Activated T-cell treated with anti-CD3 and anti-CD28 coated beads, Interleukin-2, amount 50 U/mL, for 24 hours (primary cell): ENCODE data around the gene GRK7.
"Not testable (repeated sequence)": the region's sequence is repeated elsewhere in the genome, so short reads cannot be mapped to it uniquely, and the experiment has no call there.

Experiments used
- DNase-seq: peaks from one replicate; pipeline ENCODE4 v3.0.0-alpha.2; 2020
- H3K27ac Mint-ChIP-seq: 2 replicates; pipeline ENCODE4 v1.8.0; 2020; ENCODE audit warnings: mild to moderate bottlenecking, mixed read lengths
- H3K27me3 Mint-ChIP-seq: 2 replicates; pipeline ENCODE4 v1.8.0; 2020; ENCODE audit warnings: mixed read lengths
- H3K36me3 Mint-ChIP-seq: 2 replicates; pipeline ENCODE4 v1.8.0; 2020; ENCODE audit warnings: low read depth, mixed read lengths
- H3K4me1 Mint-ChIP-seq: 2 replicates; pipeline ENCODE4 v1.8.0; 2020; ENCODE audit warnings: low read depth, mixed read lengths
- H3K4me3 Mint-ChIP-seq: 2 replicates; pipeline ENCODE4 v1.8.0; 2020; ENCODE audit warnings: mild to moderate bottlenecking, moderate library complexity, mixed read lengths
- H3K9me3 Mint-ChIP-seq: 2 replicates; pipeline ENCODE4 v1.8.0; 2020; ENCODE audit warnings: mixed read lengths

The GRK7 gene

DNA sequence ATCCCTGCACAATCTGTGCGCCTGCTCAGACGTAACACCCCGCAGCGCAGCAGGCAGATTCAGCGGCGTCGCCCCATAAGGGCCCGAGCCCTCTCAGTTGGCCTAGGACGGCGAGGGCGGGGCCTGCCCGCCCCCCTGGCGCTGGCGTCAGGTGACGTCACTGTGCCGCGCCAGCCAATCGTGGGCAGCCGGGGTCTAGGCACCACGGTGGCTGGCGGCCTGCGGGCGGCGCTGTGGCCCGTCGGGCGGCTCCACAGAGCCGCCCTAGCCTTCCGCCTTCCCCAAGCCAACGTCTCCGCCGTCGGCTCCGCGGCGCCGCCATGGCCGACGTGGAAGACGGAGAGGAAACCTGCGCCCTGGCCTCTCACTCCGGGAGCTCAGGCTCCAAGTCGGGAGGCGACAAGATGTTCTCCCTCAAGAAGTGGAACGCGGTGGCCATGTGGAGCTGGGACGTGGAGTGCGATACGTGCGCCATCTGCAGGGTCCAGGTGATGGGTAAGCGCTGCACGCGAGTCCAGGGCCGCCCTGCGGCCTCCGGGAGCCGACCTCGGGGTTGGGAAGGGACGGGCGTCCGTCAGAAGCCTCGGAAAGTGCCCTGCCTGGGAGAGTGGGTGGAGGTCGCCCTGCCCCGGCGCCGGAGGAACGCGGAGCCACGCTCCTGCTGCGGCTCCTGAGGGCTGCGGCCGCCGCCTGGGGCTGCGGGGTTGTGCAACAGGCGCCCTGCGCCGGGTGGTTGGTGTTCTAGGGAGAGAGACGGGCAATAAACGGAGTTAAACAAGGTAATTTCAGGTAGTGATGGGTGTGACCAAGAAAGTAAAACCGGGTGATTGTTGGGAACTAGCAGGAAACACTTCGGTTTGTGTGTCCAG is 25.0 kb upstream of the GRK7 start, which contains the start of gene RNF7:
RNF7 (plus strand) TSS at position 277 of the 869 bp plus-strand sequence; CDS start at position 321, 44 bp downstream.
- H3K27me3 Mint-ChIP-seq = no peaks in the 10 kb centered on the region
- peaks cover 45% of the 10 kb centered on the region for H3K36me3 Mint-ChIP-seq
- peak; percentile 99 for DNase-seq
- H3K27ac Mint-ChIP-seq = peak within 1 kb of the TSS; percentile 94
- peaks cover 37% of the 10 kb centered on the region for H3K4me1 Mint-ChIP-seq
- H3K4me3 Mint-ChIP-seq = peak within 1 kb of the TSS; percentile 87
- H3K9me3 Mint-ChIP-seq = no peaks in the 10 kb centered on the region

DNA sequence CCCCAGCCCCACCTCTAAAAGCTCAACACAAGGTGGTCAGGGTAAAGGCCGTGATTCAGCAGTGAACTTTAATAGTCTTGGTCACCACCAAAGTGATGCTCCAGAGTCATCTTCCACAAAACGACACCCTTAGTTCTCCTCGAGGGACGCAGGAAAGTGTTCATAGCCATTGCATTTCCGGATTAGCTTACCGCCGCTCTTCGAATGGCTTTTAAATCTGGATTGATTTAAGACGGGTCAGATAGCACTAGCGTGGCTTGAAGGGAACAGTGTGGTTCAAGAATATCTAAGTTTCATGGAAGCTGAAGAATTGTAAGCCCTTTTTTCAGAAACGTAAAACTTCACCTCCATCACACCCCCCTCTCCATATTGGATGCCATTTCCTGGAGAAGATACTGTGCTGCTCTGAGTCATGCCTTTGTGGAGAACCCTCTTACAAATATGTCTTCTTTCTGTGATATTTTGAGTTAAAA is 24.3 kb upstream of the GRK7 start:
- peaks cover 48% of the 10 kb centered on the region for H3K36me3 Mint-ChIP-seq
- peaks cover 40% of the 10 kb centered on the region for H3K4me1 Mint-ChIP-seq
- H3K9me3 Mint-ChIP-seq = no peaks in the 10 kb centered on the region
- DNase-seq = no peak
- peak overlapping the region; percentile 87 for H3K4me3 Mint-ChIP-seq
- H3K27ac Mint-ChIP-seq = peak overlapping the region; percentile 94
- H3K27me3 Mint-ChIP-seq = no peaks in the 10 kb centered on the region

DNA sequence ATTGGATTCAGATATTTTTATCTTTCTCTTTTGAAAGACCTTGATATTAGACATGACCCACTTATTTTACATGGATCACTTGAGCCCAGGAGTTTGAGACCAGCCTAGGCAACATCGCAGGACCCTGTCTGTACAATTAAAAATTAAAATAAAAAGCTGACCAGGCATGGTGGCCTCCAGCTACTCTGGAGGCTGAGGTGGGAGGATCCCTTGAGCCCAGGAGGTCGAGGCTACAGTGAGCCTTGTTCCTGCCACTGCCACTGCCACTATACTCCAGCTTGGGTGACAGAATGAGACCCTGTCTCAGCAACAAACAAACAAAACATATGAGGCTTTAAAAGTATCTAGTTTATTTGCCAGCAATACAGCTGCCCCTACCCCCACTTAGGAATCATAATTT is 23.5 kb upstream of the GRK7 start:
- DNase-seq = no peak
- Mint-ChIP-seq H3K36me3 (peaks cover 56% of the 10 kb centered on the region), H3K4me1 (peaks cover 47% of the 10 kb centered on the region), H3K27ac (peak overlapping the region; percentile 94), H3K27me3 (no peaks in the 10 kb centered on the region), H3K9me3 (no peaks in the 10 kb centered on the region), H3K4me3 (peak overlapping the region; percentile 87)

- Mint-ChIP-seq H3K9me3 (no peaks in the 10 kb centered on the region), H3K4me3 (peak overlapping the region; percentile 87), H3K27me3 (no peaks in the 10 kb centered on the region), H3K4me1 (peaks cover 48% of the 10 kb centered on the region), H3K27ac (peak overlapping the region; percentile 94), H3K36me3 (peaks cover 61% of the 10 kb centered on the region)
- no peak for DNase-seq
Measured at GRCh38 chr3:141740349-141740748, 22.9 kb upstream of the GRK7 start.

DNA sequence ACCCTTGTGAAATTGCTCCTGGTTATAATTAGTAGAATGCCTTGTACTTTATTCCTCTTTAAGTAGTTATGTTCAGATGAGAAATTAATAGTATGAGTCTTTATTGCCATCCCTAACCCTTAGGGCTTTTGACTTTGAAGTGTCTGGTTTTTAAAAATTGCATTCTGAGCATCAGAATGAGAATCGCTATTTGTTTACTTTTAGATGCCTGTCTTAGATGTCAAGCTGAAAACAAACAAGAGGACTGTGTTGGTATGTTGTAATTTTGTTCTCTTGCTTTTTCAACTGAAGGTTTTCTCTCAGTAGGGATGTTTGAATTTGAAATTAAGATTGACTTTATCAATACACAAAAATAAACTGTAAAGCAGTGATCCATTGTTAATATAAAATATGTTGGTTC is 19.9 kb upstream of the GRK7 start:
- DNase-seq = no peak
- Mint-ChIP-seq H3K4me3 (no peak overlapping the region), H3K27ac (peak overlapping the region; percentile 67), H3K27me3 (no peaks in the 10 kb centered on the region), H3K4me1 (peaks cover 51% of the 10 kb centered on the region), H3K36me3 (peaks cover 86% of the 10 kb centered on the region), H3K9me3 (no peaks in the 10 kb centered on the region)

GRCh38 chr3:141746962-141747361 is 16.2 kb upstream of the GRK7 start:
- Mint-ChIP-seq H3K4me3 (no peak overlapping the region), H3K9me3 (no peaks in the 10 kb centered on the region), H3K27me3 (no peaks in the 10 kb centered on the region), H3K4me1 (peaks cover 27% of the 10 kb centered on the region), H3K36me3 (peaks cover 73% of the 10 kb centered on the region), H3K27ac (peak overlapping the region; percentile 61)
- no peak for DNase-seq

DNA sequence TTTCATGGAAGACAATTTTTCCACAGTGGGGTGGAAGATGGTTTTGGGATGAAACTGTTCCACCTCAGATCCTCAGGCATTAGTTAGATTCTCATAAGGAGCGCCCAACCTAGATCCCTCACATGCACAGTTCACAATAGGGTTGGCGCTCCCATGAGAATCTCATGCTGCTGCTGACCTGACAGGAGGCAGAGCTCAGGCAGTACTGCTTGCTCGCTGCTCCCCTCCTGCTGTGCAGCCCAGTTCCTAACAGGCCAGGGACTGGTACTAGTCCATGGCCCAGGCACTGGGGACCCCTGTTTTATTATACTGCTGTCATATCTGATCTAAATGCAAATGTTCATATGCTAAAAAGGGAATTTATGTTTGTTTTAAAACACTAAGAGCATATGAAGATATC is 9.8 kb upstream of the GRK7 start:
- no peaks in the 10 kb centered on the region for H3K4me1 Mint-ChIP-seq
- peaks cover 20% of the 10 kb centered on the region for H3K36me3 Mint-ChIP-seq
- DNase-seq = no peak
- no peaks in the 10 kb centered on the region for H3K27me3 Mint-ChIP-seq
- no peak overlapping the region for H3K27ac Mint-ChIP-seq
- H3K4me3 Mint-ChIP-seq = no peak overlapping the region
- no peaks in the 10 kb centered on the region for H3K9me3 Mint-ChIP-seq

DNA sequence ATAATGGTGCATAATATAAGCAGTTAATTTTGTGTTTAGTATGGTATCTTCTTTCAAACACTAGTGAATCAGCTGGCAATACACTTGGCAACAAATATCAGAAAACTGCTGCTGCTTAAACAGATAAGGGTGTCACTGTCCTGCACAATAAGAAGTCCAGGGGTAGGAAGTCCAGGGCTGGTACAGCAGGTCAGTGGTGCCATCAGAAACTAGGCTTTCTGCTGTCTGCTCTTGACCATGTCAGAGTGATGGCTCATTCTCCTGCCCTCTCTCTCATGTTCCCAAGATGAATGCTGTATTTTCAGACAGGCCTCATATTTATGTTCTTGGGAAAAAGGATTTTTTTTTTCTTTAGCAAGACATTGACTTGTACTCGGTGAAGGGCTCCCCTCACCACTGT is 9.2 kb upstream of the GRK7 start:
- Mint-ChIP-seq H3K4me3 (no peak overlapping the region), H3K27me3 (no peaks in the 10 kb centered on the region)

GRCh38 chr3:141762552-141762951 is 656 bp upstream of the GRK7 start:
- not testable (repeated sequence) for H3K4me1 Mint-ChIP-seq, H3K27me3 Mint-ChIP-seq, H3K4me3 Mint-ChIP-seq, H3K36me3 Mint-ChIP-seq, H3K9me3 Mint-ChIP-seq, DNase-seq, H3K27ac Mint-ChIP-seq

More for the DNA sequence above, 9.2 kb upstream of the GRK7 start:
- H3K27ac Mint-ChIP-seq = no peak overlapping the region
- H3K4me1 Mint-ChIP-seq = no peaks in the 10 kb centered on the region
- peaks cover 15% of the 10 kb centered on the region for H3K36me3 Mint-ChIP-seq
- H3K9me3 Mint-ChIP-seq = no peaks in the 10 kb centered on the region
- no peak for DNase-seq

DNA sequence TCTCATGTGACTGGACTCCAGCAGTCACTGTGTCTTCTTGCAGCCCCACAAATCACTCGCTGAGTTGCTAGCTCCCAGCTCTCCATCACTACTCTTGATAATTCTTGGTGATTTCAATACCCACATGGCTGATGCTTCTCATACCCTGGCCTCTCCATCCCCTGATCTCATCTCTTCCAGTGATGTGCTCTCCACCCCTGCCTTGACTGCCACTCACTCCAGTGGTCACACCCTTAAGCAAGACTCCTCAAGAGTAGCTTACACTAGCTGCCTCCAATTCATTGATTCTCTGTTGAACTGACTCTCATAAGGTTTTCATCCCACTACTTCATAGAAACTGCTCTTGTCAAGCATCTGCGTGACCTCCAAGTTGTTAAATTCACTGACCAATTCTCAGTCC is 837 bp downstream of the GRK7 start:
- Mint-ChIP-seq H3K36me3 (no peaks in the 10 kb centered on the region), H3K4me1 (peaks cover 2% of the 10 kb centered on the region), H3K27ac (no peak overlapping the region), H3K4me3 (no peak overlapping the region), H3K27me3 (no peaks in the 10 kb centered on the region), H3K9me3 (no peaks in the 10 kb centered on the region)
- DNase-seq = no peak

- Mint-ChIP-seq H3K36me3 (no peaks in the 10 kb centered on the region), H3K27me3 (no peaks in the 10 kb centered on the region), H3K9me3 (no peaks in the 10 kb centered on the region), H3K27ac (no peak overlapping the region), H3K4me3 (no peak overlapping the region), H3K4me1 (peaks cover 2% of the 10 kb centered on the region)
- no peak for DNase-seq
Measured at GRCh38 chr3:141764465-141764864, 1.3 kb downstream of the GRK7 start.

GRCh38 chr3:141764986-141765385 is 1.8 kb downstream of the GRK7 start:
- Mint-ChIP-seq H3K4me3 (no peak overlapping the region), H3K4me1 (peaks cover 2% of the 10 kb centered on the region), H3K36me3 (no peaks in the 10 kb centered on the region), H3K9me3 (no peaks in the 10 kb centered on the region), H3K27me3 (no peaks in the 10 kb centered on the region), H3K27ac (no peak overlapping the region)
- no peak for DNase-seq

GRCh38 chr3:141767066-141767465 is 3.9 kb downstream of the GRK7 start:
- H3K27me3 Mint-ChIP-seq = no peaks in the 10 kb centered on the region
- H3K4me1 Mint-ChIP-seq = peaks cover 2% of the 10 kb centered on the region
- no peak overlapping the region for H3K27ac Mint-ChIP-seq
- no peak for DNase-seq
- no peaks in the 10 kb centered on the region for H3K9me3 Mint-ChIP-seq
- H3K4me3 Mint-ChIP-seq = no peak overlapping the region
- H3K36me3 Mint-ChIP-seq = no peaks in the 10 kb centered on the region

DNA sequence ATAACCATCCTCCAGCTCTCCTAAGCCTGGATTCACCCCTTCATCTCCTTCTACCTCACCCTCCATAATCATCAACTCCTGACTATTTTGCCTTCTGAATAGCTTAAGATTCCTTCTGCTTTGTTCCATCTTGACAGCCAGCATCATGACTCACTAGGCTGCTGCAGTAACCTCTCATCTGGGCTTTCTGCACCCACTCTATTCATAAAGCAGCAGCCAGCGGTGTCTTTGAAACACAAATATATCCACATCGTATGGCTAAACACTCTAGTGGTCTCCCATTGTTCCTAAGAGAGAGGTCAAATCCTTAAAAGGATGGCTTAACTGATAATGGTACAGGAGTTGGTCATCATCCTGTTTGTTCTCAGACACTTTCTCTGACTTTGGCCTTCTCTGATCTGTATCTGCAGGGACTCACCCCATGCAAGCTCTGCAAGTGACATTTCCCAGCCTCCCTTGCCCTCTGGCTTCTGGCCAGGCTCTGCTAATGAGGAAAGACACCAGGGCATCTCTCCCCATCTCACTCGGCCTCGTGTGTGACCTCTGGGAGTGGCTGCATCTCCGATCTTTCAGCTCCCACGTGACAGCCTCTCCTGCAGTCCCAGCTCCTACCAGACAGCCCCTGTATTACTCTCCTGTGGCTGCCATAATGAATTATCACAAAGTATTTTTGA is 6.2 kb downstream of the GRK7 start:
- H3K4me3 Mint-ChIP-seq = no peak overlapping the region
- H3K4me1 Mint-ChIP-seq = peaks cover 2% of the 10 kb centered on the region
- DNase-seq = no peak
- no peaks in the 10 kb centered on the region for H3K36me3 Mint-ChIP-seq
- H3K27me3 Mint-ChIP-seq = no peaks in the 10 kb centered on the region
- H3K27ac Mint-ChIP-seq = no peak overlapping the region
- no peaks in the 10 kb centered on the region for H3K9me3 Mint-ChIP-seq

DNA sequence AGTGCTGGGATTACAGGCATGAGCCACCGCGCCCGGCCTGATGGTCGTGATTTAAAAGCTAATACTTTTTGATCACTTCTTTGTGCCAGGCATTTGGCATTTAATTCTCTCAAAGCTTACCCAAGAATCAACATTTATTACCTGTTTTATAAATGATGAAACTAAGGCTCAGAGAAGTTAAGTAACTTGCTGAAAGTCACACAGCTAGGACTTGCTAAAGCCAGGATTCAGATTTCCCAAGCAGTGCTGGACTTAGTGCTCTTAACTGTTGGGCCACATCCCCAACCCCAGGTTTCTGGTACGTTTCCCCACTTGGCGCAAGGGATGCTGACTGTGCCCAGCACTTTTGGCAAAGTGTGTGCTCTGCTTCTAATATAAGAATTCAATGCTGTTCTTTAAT is 10.5 kb downstream of the GRK7 start:
- Mint-ChIP-seq H3K36me3 (no peaks in the 10 kb centered on the region), H3K9me3 (no peaks in the 10 kb centered on the region), H3K4me3 (no peak overlapping the region), H3K27ac (no peak overlapping the region), H3K4me1 (no peaks in the 10 kb centered on the region), H3K27me3 (no peaks in the 10 kb centered on the region)
- DNase-seq = no peak
